HG03103 (cell line): ENCODE results near the gene SLC35F4.
"Not testable (repeated sequence)": the region's sequence is repeated elsewhere in the genome, so short reads cannot be mapped to it uniquely, and the experiment has no call there.

Experiments used
- ATAC-seq: cut with Tn5 transposase; IDR thresholded peaks from one replicate; pipeline ENCODE4 v1.9.1; 2021; ENCODE audit warnings: low read depth; ENCODE audit not compliant: unreplicated experiment

SLC35F4 gene

DNA sequence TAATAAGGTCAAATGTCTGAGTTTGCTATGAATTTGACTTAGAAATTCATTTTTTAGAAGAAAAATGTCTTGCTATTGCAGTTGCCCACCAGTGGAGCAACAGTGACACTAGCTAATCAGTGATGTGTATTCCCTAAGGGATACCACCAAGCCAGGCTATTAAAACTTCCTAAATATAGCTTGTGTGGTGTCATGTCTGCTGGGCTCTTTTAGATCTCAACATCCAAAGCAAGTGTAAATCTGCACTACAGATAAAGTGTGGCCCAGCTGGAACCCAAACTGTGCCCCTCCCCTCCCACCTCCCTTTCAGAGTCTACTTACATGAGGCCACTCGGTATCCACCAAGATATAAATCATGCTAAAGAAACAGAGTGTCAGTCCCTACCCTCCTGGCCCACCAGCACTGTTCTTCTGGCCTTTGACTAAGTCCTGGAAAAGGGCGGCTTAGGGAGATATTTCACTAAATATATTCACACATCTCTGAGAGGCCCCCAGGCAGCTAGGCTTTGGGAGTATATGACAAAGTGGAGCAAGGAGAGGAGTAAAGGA, 53.8 kb downstream of the SLC35F4 start:
- no peak for ATAC-seq

GRCh38 chr14:57809808-57810207, 56.1 kb downstream of the SLC35F4 start:
- ATAC-seq, result no peak

DNA sequence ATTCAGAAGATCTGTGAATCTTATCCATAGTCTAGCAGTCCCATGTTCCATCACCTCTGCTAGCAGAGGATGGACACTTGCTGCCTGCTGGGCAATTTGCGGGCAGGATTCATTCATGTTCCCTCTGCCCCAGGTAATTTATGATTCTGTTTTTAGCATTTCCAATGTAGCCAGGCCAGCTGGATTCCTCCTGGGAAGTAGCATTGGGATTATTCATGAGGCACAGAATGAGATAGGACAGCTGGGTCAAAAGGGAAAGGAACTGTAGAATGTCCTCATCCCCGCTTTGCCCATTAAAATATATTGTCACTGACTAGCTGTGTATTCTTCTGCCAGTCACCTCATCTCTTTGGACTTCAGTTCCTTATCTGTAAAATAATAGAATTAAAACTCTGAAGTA, 68.7 kb downstream of the SLC35F4 start:
- no peak for ATAC-seq

DNA sequence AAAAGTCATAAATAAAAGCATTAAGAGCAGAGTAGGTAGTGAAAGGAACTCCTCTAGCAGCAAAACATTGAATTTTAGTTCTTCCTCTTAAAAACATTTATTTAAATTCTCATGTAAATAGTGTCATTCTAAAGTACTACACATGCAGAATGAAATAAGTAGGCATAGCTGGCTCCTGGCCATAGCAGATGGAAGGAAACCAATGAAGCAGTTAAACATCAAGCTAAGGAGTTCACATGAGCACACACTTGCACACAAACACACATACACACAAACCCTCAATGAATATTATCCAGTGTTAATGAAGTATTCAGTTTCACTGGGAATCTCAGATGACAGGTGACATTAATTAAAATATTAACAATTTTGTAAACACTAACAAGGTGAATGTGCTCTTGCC, 69.3 kb downstream of the SLC35F4 start:
- no peak for ATAC-seq

DNA sequence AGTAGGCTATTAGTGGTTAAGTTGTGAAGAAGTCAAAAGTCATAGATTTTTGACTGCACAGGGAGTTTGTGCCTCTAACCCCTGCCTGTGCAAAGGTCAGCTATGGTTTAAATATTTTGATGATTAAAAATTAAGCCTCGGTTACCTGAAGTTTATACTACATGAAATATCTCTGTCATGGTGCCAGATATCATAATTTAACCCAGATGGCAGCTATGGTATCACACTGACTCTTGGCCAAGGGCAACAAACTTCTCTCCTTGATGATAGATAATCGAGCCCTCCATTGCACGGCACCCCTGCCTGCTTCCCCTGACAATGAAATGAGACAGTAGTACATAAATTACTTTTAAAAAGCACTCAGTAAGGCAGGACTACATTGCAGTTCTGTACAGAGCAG, 80.8 kb downstream of the SLC35F4 start:
- ATAC-seq, result no peak

GRCh38 chr14:57771801-57772200, 94.1 kb downstream of the SLC35F4 start:
- no peak for ATAC-seq

- ATAC-seq, result no peak
Measured at GRCh38 chr14:57769863-57770523, 95.9 kb downstream of the SLC35F4 start.

DNA sequence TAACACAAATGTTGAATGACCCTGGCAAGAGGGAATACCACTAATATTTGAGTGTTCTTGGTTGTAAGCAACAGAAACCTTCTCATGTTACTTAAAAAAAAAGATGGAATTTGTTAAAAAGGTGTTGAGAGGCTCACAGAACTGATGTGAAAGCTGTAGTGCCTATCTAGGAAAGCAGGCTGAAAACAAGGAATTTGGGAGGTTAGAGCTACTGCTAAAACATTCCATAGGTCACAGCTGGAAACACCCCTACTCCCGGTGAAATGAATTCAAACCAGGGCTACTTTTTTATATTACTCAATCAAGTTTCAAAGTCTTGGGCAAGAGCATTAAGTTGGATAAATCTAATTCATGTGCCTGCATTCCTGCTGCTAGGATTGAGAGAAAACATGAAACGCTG, 104.1 kb downstream of the SLC35F4 start:
- ATAC-seq, result no peak

DNA sequence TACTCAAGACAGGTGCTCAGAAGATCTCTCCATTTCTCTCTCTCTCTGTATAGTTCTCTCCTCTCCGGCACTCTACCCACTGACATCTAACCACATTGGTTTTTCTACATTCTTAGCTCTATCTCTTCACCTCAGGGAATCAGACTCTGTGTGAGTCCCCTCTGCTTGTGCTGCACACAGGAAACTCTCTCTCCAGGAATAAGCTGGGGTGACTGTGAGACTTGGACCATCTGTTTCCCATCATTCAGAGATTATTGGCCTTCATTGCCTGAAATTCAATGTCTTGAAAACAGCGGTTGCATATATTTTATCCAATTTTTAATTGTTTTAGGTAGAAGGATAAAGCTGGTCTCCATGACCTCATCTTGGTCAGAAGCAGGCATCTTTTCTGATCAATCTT, 105.0 kb downstream of the SLC35F4 start:
- ATAC-seq, result no peak

- ATAC-seq, result no peak
Measured at GRCh38 chr14:57755018-57755521, 110.8 kb downstream of the SLC35F4 start.

DNA sequence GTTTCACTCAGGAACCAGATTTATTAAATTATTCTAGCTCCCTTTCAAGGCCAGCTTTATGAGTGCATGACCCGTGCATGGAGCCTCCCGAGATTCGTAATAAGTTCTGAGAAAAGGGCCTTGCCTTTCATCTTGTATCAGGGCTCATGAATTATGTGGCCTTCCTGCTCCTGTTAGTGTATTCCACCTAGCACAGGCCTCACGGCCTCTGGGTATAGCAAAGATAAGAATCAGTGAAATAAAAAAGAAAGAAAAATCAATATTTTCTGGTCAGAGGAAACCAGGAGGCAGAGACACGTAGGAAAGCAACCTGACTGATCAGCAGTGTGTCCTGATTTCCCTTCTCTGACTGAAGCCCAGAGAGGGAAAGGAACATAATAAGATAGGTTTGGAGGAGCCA, 111.4 kb downstream of the SLC35F4 start:
- ATAC-seq, result no peak

GRCh38 chr14:57753821-57754220, 112.1 kb downstream of the SLC35F4 start:
- ATAC-seq, result no peak

DNA sequence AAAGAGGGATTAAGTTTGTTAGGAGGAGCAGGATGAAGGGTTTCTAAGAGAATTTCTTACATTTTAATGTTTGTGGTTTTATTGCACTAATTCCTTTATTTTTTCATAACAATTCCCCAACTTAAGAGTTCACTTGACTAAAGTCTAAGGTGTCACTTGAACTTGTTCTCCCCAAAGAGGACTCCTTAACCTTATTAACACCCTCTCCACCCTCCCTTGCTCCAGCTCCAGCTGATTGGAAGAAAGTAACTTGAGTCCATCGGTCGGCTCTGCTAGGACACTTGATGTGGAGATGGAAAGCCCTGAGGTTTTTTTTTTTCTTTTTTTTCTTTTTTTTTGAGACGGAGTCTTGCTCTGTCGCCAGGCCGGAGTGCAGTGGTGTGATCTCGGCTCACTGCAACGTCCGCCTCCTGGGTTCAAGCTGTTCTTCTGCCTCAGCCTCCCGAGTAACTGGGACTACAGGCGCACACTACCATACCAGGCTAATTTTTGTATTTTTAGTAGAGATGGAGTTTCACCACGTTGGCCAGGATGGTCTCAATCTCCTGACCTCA, 113.7 kb downstream of the SLC35F4 start:
- not testable (repeated sequence) for ATAC-seq

DNA sequence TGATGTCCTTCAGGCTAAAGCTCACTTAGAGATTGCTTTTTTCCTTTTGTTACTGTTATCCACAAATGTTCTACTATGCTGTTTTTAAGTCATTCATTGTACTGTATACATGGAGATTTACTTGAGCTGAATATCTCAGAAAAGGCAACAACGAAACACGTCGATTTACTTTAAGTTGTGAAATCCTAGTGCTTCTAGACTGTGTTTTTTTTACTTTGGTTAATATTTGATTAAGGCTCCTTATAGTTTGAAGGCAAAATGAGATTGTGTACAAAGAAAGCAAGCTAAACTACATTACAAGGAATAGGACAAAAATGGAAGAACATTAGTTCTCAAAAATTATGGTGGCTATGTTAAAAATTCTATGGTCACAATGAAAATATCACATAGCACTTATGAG, 114.5 kb downstream of the SLC35F4 start:
- ATAC-seq, result no peak

GRCh38 chr14:57749267-57749666, 116.6 kb downstream of the SLC35F4 start:
- ATAC-seq, result no peak

DNA sequence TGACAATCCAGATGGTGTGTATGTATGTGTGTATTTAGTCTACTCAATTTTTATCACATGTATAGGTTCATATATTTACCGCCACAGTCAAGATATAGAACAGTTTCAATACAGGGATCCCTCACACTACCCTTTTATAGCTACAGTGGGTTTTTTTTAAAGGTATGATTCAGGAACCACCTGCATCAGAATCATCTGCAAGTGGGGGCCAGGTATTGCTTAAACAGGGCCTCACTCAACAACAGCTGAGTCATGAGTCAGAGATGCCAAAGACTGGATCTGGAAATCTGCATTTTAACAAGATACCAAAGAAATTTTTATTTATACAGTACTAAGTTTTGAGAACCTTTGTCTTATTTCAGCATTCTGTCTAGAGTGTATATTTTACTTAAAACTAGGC, 117.6 kb downstream of the SLC35F4 start:
- ATAC-seq, result no peak

GRCh38 chr14:57747036-57747435, 118.9 kb downstream of the SLC35F4 start:
- no peak for ATAC-seq

DNA sequence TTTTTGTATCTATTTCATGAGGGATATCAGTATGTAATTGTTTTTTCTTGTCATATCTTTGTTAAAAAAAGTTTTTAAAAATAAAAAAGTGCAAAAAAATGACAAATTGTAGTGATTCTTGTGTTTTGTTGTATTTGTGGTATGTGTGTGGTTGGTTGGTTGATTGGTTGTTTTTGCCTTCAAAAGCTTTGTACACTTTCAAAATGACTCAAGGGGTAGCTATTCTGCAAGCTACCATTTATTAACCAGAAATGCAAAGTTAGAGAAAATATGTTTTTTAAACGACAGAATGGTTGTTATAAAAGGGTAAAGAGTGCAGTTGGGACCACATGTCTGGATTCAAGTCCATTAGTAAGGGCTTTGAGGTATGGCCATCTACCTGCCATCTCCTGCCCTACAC, 119.3 kb downstream of the SLC35F4 start:
- ATAC-seq, result no peak

- no peak for ATAC-seq
Measured at GRCh38 chr14:57739516-57739915, 126.4 kb downstream of the SLC35F4 start.

- ATAC-seq, result no peak
Measured at GRCh38 chr14:57737598-57737997, 128.3 kb downstream of the SLC35F4 start.

- no peak for ATAC-seq
Measured at GRCh38 chr14:57736391-57736790, 129.5 kb downstream of the SLC35F4 start.

DNA sequence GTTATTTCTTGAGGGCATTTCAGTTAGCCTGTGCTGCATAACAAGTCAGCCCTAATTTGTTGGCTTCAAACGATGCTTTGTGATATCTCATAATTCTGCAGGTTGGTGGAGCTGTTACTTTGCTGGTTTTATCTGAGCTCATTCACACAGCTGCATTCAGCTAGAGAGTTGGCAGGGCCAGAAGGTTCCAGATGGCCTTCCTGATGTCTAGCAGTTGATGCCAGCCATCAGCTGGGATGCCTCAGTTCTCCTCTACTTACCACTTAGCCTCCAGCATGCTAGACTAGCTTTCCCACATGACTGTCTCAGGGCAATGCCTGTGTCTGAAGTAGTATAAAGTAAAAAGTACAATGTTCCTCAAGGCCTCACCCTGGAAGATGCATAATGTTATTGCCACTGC, 130.6 kb downstream of the SLC35F4 start:
- no peak for ATAC-seq
